Endothelial cell of hepatic sinusoid (primary cell): ENCODE measurements around the gene SNX32.

Source experiments
- in situ Hi-C: cut with HindIII; loops from 2 replicates; pipeline ENCODE4 v1.10.0; 2017; ENCODE audit warnings: low sequenced_read_pairs

Gene SNX32

DNA sequence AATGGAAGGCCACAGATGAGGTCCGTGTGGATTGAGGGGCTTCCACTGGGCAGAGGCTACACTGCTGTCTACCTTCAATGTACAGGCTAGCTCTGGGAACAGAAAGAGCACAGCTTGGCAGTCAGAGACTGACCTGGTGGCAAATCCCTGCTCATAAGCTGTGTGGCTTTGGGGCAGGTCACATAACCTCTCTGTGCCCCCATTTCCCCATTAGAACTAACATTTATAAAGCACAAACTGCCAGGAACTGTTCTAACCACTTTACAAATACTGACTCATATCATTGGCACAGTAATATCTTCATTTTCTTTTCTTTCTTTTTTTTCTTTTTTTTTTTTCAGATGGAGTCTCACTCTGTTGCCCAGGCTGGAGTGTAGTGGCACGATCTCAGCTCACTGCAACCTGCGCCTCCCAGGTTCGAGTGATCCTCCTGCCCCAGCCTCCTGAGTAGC lies 63.3 kb downstream of the SNX32 start:
- in situ Hi-C loops = loop anchor here (5.0 to 10.0 kb wide), 2 partner anchors 40 to 262 kb away; partner anchors contain the start of gene SIPA1

DNA sequence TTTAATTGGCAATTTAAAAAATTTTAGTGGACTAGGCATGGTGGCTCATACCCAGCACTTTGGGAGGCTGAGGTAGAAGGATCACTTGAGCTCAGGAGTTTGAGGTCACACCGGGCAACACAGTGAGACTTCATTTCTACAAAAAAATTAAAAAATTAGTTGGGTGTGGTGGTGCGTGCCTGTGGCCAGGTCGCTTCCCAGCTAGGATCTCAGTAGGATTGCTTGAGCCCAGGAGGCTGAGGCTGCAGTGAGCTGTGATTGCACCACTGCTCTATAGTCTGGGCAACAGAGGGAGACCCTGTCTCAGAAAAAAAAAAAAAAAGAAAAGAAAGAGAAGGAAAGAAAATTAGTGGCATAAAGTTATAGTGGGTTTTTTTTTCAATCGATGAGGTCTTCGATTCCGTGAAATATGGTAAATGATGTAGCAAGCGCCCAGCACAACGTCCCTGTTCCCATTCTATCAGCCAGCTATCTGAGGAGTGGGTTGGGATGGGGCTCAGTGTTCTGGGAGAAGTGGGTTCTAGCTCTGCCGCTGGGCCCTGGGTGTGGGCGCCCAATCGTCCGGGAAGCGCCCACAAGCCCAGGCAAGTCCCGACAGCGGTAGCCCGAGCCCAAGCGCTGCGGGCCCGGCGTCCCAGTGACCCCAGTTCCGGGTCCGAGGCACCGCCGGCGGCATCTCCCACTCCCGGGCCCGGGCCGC lies 65.0 kb downstream of the SNX32 start:
- in situ Hi-C loops = loop anchor here (5.0 to 10.0 kb wide), 2 partner anchors 38 to 264 kb away; partner anchors contain the start of gene SIPA1

DNA sequence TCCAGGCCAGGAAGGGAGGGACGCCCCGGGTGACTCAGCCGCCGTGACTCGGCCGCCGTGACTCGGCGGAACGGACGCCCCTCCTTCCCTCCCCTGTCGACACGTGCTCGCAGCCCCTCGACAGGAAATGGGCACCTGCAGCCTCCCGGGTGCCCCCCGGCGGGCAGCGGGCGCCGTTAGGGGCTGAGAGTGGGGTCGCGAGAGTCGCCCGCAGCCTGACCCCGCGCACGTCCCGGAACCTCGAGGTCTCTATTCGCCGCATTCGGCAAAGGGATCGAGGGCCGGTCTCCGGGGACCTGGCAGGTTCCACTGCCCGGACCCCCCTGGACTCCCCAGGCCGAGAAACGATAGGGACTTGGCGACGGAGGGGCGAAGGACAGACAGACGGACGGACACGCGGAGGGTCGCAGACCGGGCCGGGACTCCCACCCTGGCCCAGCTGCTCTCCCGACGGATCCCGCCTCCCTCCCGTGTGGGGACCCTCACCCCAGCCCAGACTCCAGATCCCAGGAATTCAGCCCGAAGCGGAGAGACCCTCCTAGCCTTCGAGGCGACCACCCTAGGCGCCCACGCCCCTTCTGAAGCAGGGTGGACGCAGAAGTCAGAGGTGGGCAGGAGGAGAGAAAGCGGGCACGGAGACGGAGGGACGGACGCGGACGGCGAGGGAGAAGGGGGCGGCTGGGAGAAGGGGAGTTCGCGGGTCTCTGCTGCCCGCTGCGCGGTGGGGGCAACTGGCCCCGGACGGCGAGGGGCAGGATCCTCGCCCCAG lies 65.8 kb downstream of the SNX32 start:
- in situ Hi-C loops = loop anchor here (5.0 to 10.0 kb wide), 2 partner anchors 38 to 265 kb away; partner anchors contain the start of gene SIPA1

DNA sequence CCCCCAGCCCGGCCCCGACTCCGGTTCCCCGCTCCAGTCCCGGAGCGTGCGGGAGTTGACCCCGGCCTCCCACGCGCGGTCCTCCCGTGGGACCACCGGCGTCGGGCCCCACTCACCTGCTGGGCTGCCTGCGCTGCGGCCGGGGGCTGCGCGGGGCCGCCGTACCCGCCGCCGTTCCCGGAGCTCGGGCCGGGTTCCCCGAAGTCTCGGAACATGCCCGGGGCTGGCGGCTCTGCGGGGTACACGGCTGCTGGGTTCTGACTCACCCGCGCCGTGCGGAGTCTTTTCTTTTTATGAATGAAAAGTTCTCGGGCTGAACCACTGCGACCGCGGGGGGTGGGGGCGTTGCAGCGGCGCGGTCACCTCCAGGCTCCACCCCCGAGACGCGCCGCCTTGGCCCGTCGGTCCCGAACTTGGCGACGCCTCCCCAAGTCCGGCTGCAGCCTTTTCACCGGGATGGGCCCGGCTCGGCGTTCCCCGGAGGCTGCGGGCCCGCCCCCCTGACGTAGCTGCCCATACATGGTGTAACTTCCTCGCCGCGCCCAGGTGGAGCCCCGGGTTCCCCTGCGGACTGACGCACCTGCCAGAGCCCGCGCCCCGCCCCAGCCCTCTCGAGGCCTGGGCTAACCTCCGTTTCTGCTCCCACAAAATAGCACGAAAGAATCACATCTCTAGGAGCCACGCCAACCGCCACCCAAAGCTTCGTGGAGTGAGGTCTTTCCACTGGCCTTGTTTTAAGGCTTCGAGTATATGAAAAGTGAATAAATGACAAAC lies 66.5 kb downstream of the SNX32 start, which contains the start of gene FOSL1:
Gene FOSL1, minus strand, starts transcription at position 264 of the 774 bp plus-strand sequence. Its CDS starts 49 bp downstream, at position 215.
- in situ Hi-C loops = no loop called here

DNA sequence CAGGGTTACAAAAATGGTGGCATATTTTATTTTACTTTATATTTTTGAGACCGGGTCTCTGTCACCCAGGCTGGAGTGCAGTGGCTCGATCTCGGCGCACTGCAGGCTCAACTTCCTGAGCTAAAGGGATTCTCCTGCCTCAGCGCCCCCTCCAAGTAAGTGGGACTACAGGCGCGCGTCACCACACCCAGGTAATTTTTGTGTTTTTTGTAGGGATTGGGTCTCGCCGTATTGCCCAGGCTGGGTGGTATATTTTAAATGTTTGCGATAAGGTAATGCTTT lies 67.1 kb downstream of the SNX32 start:
- in situ Hi-C loops = no loop called here

DNA sequence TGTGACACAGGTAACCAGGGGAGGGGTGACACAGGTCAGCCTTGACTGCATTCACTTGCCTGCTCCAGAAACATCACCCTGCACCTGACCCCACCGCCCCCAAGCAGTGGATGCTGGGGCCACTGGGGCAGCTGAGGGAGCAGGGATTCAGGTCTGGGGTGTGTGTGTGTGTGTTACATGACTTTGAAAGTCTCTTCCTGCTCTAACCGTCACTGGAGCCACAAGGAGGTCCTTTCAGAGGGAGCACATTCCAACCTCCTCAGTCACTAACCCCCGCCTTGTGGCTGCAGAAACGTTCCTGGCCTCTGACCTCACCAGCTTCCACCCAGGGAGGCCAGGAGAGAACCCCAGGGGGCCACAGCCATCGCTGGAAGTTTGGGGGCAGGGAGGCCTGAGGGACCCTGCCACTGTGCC lies 69.3 kb downstream of the SNX32 start:
- in situ Hi-C loops = no loop called here
